Bronchial epithelial cell (primary cell): ENCODE results near the gene WDR37. TPM values are rescaled to one million over a fixed set of nuclear protein-coding genes. Genes with fewer than 3 reads are reported as not detected.

Experiments
- DNase-seq: peaks from one replicate; pipeline ENCODE4 v3.0.0-alpha.2; 2010; ENCODE audit warnings: low read depth
- FAIRE-seq: peaks from 2 replicates; lab custom pipeline; 2011; peaks lifted over from hg19 to GRCh38; lab: Jason Lieb, UNC
- H3K27me3 ChIP-seq: 2 replicates; pipeline ENCODE4 v1.5.1; 2011; ENCODE audit warnings: low read length; ENCODE audit not compliant: control insufficient read depth, insufficient read depth
- H3K36me3 ChIP-seq: 2 replicates; pipeline ENCODE4 v1.5.1; 2011; ENCODE audit warnings: low read length; ENCODE audit not compliant: control insufficient read depth, insufficient read depth
- H3K4me3 ChIP-seq: 2 replicates; pipeline ENCODE4 v1.5.1; 2011; ENCODE audit warnings: mild to moderate bottlenecking, low read depth, low read length, control low read depth
- CTCF ChIP-seq: IDR thresholded peaks from 2 replicates; pipeline ENCODE4 v1.5.1; 2011; ENCODE audit warnings: mild to moderate bottlenecking, moderate library complexity, low read length, control low read depth, inconsistent platforms; ENCODE audit not compliant: insufficient read depth, severe bottlenecking
- total RNA-seq: library from RNA; depleted of rRNA; stranded (reverse); fragments of >200 nt; gene quantifications from 2 replicates; pipeline ENCODE4 v1.2.1, GENCODE V29; 2014

Gene WDR37
- total RNA-seq, 1 donor from 2014 or later: 11.1 TPM

GRCh38 chr10:1168763-1169162, 112.6 kb downstream of the WDR37 start:
- no peaks in the 10 kb centered on the region for H3K36me3 ChIP-seq
- FAIRE-seq (no peak), DNase-seq (no peak)
- TF ChIP-seq CTCF: no peak
- H3K4me3 ChIP-seq: no peak overlapping the region
- H3K27me3 ChIP-seq: no peaks in the 10 kb centered on the region

GRCh38 chr10:1169186-1169885, 113.2 kb downstream of the WDR37 start:
- DNase-seq (no peak), FAIRE-seq (no peak)
- TF ChIP-seq CTCF: no peak
- Histone ChIP-seq H3K27me3 (no peaks in the 10 kb centered on the region), H3K36me3 (no peaks in the 10 kb centered on the region), H3K4me3 (no peak overlapping the region)

GRCh38 chr10:1169981-1170866, 114.0 kb downstream of the WDR37 start:
- no peak for TF ChIP-seq CTCF
- no peaks in the 10 kb centered on the region for H3K27me3 ChIP-seq
- peak; percentile 50 for FAIRE-seq

GRCh38 chr10:1170867-1171180, 114.6 kb downstream of the WDR37 start:
- DNase-seq (no peak), FAIRE-seq (no peak)
- H3K4me3 ChIP-seq: no peak overlapping the region
- no peaks in the 10 kb centered on the region for H3K27me3 ChIP-seq
- TF ChIP-seq CTCF: no peak
- no peaks in the 10 kb centered on the region for H3K36me3 ChIP-seq

More at GRCh38 chr10:1169981-1170866, 114.0 kb downstream of the WDR37 start:
- no peak for DNase-seq
- Histone ChIP-seq H3K4me3 (no peak overlapping the region), H3K36me3 (no peaks in the 10 kb centered on the region)

GRCh38 chr10:1171182-1171581, 115.0 kb downstream of the WDR37 start:
- H3K4me3 ChIP-seq: no peak overlapping the region
- H3K27me3 ChIP-seq: no peaks in the 10 kb centered on the region
- no peaks in the 10 kb centered on the region for H3K36me3 ChIP-seq
- FAIRE-seq (peak; percentile 62), DNase-seq (no peak)
- no peak for TF ChIP-seq CTCF
